ENCODE results near the gene POLR1F.
A peak's percentile ranks its signal among the peaks of the same experiment; 100 is the strongest.
"Not testable (repeated sequence)": the region's sequence is repeated elsewhere in the genome, so short reads cannot be mapped to it uniquely, and the experiment has no call there.

Gene POLR1F

GRCh38 chr7:19696926-19697325 is 11.9 kb downstream of the POLR1F start:
- no peak for DNase-seq (ENCODE audit: extremely low read depth, insufficient read length)
- Histone ChIP-seq H3K27me3 (replicated peaks; ENCODE audit: control insufficient read depth, insufficient read depth, low read length) (no peaks in the 10 kb centered on the region), H3K4me3 (replicated peaks; ENCODE audit: low read depth, low read length) (no peak overlapping the region), H3K36me3 (ENCODE audit: control insufficient read depth, insufficient read depth, low read length) (peaks cover 3% of the 10 kb centered on the region)
- TF ChIP-seq, protein P1, sequence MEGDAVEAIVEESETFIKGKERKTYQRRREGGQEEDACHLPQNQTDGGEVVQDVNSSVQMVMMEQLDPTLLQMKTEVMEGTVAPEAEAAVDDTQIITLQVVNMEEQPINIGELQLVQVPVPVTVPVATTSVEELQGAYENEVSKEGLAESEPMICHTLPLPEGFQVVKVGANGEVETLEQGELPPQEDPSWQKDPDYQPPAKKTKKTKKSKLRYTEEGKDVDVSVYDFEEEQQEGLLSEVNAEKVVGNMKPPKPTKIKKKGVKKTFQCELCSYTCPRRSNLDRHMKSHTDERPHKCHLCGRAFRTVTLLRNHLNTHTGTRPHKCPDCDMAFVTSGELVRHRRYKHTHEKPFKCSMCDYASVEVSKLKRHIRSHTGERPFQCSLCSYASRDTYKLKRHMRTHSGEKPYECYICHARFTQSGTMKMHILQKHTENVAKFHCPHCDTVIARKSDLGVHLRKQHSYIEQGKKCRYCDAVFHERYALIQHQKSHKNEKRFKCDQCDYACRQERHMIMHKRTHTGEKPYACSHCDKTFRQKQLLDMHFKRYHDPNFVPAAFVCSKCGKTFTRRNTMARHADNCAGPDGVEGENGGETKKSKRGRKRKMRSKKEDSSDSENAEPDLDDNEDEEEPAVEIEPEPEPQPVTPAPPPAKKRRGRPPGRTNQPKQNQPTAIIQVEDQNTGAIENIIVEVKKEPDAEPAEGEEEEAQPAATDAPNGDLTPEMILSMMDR (IDR thresholded peaks at IDR 0.05; ENCODE audit: insufficient read depth, low read length, poor library complexity, severe bottlenecking), result no peak

GRCh38 chr7:19692111-19692828 is 16.6 kb downstream of the POLR1F start:
- H3K27me3 ChIP-seq (replicated peaks; ENCODE audit: control insufficient read depth, insufficient read depth, low read length), result no peaks in the 10 kb centered on the region

DNA sequence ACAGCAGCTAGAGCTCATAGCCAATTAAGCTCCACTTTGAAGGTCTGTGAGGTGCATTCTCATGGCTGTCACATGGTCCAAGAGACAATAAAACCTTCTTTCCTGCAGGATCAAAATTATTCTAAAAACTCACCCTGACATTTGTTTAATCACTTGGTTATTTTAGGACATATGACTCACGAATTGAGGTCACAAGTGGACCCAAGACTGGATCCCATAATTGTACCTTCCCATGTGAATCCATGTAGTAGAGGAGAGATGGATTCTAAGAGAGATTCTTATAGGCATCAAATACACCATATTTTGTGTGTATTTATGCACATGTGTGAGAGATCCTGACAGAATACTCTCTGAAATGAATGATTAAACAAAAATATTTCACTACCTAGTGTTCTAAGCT is 18.1 kb downstream of the POLR1F start:
- no peaks in the 10 kb centered on the region for H3K36me3 ChIP-seq (ENCODE audit: control insufficient read depth, insufficient read depth, low read length)
- TF ChIP-seq, protein P1 (IDR thresholded peaks at IDR 0.05; ENCODE audit: insufficient read depth, low read length, poor library complexity, severe bottlenecking), result no peak
- no peak for DNase-seq (ENCODE audit: extremely low read depth, insufficient read length)
- no peaks in the 10 kb centered on the region for H3K27me3 ChIP-seq (replicated peaks; ENCODE audit: control insufficient read depth, insufficient read depth, low read length)
- no peak overlapping the region for H3K4me3 ChIP-seq (replicated peaks; ENCODE audit: low read depth, low read length)

More at GRCh38 chr7:19692111-19692828, 16.6 kb downstream of the POLR1F start:
- TF ChIP-seq, protein P1 (IDR thresholded peaks at IDR 0.05; ENCODE audit: insufficient read depth, low read length, poor library complexity, severe bottlenecking), result no peak
- Histone ChIP-seq H3K36me3 (ENCODE audit: control insufficient read depth, insufficient read depth, low read length) (no peaks in the 10 kb centered on the region; the same call in 1 of the 2 replicates), H3K4me3 (replicated peaks; ENCODE audit: low read depth, low read length) (no peak overlapping the region)
- DNase-seq (ENCODE audit: extremely low read depth, insufficient read length), result no peak

- not testable (repeated sequence) for H3K4me3 ChIP-seq (replicated peaks; ENCODE audit: low read depth, low read length); H3K36me3 ChIP-seq (ENCODE audit: control insufficient read depth, insufficient read depth, low read length); DNase-seq (ENCODE audit: extremely low read depth, insufficient read length); H3K27me3 ChIP-seq (replicated peaks; ENCODE audit: control insufficient read depth, insufficient read depth, low read length)
Observed at GRCh38 chr7:19689130-19689529, 19.7 kb downstream of the POLR1F start.

DNA sequence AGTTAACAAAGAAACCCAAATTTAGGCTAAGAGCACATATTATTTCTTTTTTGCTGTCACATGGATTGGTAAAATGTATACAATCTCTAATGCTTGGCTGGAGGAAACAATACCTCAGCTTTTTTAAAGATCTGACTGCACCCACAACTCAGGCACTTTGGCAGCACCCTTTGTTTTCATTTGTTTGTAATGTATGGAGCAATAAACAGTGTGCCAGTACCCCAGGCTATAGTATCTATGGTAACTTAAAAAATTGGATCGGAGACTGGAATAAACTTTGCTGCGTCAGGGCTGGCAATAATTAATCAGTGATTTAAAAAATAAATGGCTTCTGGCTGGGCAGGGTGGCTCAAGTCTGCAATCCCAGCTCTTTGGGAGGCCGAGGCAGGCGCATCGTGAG is 27.2 kb downstream of the POLR1F start:
- no peak for DNase-seq (ENCODE audit: extremely low read depth, insufficient read length)
- no peaks in the 10 kb centered on the region for H3K27me3 ChIP-seq (replicated peaks; ENCODE audit: control insufficient read depth, insufficient read depth, low read length)
- no peaks in the 10 kb centered on the region for H3K36me3 ChIP-seq (ENCODE audit: control insufficient read depth, insufficient read depth, low read length)
- TF ChIP-seq, protein P1 (IDR thresholded peaks at IDR 0.05; ENCODE audit: insufficient read depth, low read length, poor library complexity, severe bottlenecking), result no peak
- H3K4me3 ChIP-seq (replicated peaks; ENCODE audit: low read depth, low read length), result no peak overlapping the region

DNA sequence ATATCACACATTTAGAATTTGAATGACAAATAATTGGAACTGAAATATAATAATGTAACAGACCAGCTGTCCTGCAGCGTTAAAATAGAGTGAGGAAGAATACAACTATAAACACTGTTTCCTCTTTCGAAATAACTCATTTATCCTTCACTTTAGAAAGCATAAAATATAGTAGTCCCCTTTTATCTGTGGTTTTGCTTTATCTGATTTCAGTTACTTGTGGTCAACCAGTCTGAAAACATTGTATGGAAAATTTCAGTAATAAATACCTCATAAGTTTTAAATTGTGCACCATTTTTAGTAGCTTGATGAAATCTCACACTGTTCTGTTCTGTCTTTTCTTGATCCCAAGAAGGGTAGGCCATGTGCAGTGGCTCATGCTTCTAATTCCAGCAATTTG is 31.7 kb downstream of the POLR1F start:
- H3K4me3 ChIP-seq (replicated peaks; ENCODE audit: low read depth, low read length), result no peak overlapping the region
- DNase-seq (ENCODE audit: extremely low read depth, insufficient read length), result peak; percentile 19
- TF ChIP-seq, protein P1 (IDR thresholded peaks at IDR 0.05; ENCODE audit: insufficient read depth, low read length, poor library complexity, severe bottlenecking), result no peak
- no peaks in the 10 kb centered on the region for H3K27me3 ChIP-seq (replicated peaks; ENCODE audit: control insufficient read depth, insufficient read depth, low read length)
- H3K36me3 ChIP-seq (ENCODE audit: control insufficient read depth, insufficient read depth, low read length), result no peaks in the 10 kb centered on the region
